Endothelial cell of umbilical vein (primary cell): ENCODE measurements around the gene ZNF827.

Experiments
- EZH2 ChIP-seq: IDR thresholded peaks from 2 replicates; pipeline ENCODE4 v1.6.1; 2012; ENCODE audit warnings: borderline replicate concordance, low read depth, mild to moderate bottlenecking, moderate library complexity, low read length, inconsistent platforms; ENCODE audit not compliant: severe bottlenecking
- FOS ChIP-seq: IDR thresholded peaks from 2 replicates; pipeline ENCODE4 v1.6.1; 2011; ENCODE audit warnings: mild to moderate bottlenecking, low read length, moderate library complexity, borderline replicate concordance; ENCODE audit not compliant: insufficient read depth
- POLR2A ChIP-seq: IDR thresholded peaks from 2 replicates; pipeline ENCODE4 v1.6.1; 2012; ENCODE audit warnings: low read depth, mild to moderate bottlenecking, control low read depth, low read length
- POLR2AphosphoS5 ChIP-seq: IDR thresholded peaks from 2 replicates; pipeline ENCODE4 v1.6.1; 2012; ENCODE audit warnings: low read depth, mild to moderate bottlenecking, control low read depth, low read length, moderate library complexity; ENCODE audit not compliant: insufficient read depth
- TF ChIP-seq, protein P1 (sequence below), 2 donors: IDR thresholded peaks; 1 replicate in 1 of 2; 2 replicates in 1 of 2; pipeline ENCODE4 v1.5.1; 2011; ENCODE audit warnings: low read length in 2 of 2, mild to moderate bottlenecking in 2 of 2, moderate library complexity in 2 of 2, control low read depth in 1 of 2, inconsistent platforms in 1 of 2, low read depth in 1 of 2; ENCODE audit not compliant: insufficient read depth in 1 of 2; ENCODE audit errors: extremely low read depth in 1 of 2
- TF ChIP-seq, protein P2 (sequence below): IDR thresholded peaks from 2 replicates; pipeline ENCODE4 v1.6.1; 2011; ENCODE audit not compliant: insufficient read depth, insufficient read length

DNA sequence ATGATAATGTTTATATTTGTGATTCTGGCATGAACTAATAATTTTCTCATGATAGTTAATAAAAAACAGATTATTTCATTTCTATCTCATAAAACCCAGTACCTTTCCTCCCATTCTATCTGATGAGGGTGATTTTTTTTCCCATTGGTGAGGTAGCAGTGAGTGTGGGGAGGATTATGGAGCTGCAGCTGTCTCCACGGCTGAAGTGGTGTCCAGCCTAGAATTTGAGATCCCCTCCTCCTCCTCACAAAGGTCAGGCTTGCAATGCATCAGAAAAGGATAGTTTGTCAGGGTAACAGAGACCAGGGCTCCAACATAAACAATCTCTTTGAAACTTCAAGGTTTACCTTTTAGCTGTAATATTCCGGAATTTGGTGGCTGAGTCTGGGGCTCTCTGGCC, 197.8 kb downstream of the ZNF827 start:
- no peak for TF ChIP-seq FOS
- no peak for TF ChIP-seq POLR2A
- TF ChIP-seq, protein P1, sequence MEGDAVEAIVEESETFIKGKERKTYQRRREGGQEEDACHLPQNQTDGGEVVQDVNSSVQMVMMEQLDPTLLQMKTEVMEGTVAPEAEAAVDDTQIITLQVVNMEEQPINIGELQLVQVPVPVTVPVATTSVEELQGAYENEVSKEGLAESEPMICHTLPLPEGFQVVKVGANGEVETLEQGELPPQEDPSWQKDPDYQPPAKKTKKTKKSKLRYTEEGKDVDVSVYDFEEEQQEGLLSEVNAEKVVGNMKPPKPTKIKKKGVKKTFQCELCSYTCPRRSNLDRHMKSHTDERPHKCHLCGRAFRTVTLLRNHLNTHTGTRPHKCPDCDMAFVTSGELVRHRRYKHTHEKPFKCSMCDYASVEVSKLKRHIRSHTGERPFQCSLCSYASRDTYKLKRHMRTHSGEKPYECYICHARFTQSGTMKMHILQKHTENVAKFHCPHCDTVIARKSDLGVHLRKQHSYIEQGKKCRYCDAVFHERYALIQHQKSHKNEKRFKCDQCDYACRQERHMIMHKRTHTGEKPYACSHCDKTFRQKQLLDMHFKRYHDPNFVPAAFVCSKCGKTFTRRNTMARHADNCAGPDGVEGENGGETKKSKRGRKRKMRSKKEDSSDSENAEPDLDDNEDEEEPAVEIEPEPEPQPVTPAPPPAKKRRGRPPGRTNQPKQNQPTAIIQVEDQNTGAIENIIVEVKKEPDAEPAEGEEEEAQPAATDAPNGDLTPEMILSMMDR (IDR thresholded peaks at IDR 0.05; ENCODE audit: extremely low read depth in 1 of 2, insufficient read depth in 1 of 2, low read depth in 1 of 2, low read length in 2 of 2), result no peak
- TF ChIP-seq POLR2AphosphoS5, result no peak
- no peak for TF ChIP-seq EZH2
- TF ChIP-seq, protein P2, sequence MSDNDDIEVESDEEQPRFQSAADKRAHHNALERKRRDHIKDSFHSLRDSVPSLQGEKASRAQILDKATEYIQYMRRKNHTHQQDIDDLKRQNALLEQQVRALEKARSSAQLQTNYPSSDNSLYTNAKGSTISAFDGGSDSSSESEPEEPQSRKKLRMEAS, result no peak
